Vagina (tissue), 2 donors: Measurements from ENCODE around the gene RPL27A. TPM values are rescaled to one million over a fixed set of nuclear protein-coding genes. Genes with fewer than 3 reads are reported as not detected.

Source experiments
- DNase-seq, 2 donors: peaks; one replicate each; pipeline ENCODE4 v3.0.0-alpha.2; 2017; ENCODE audit errors: extremely low spot score in 2 of 2
- H3K27ac ChIP-seq: fragments of 200-600 bp; sonication (generic); one replicate; pipeline ENCODE4 v1.5.1; 2019
- H3K27me3 ChIP-seq: fragments of 200-600 bp; sonication (generic); one replicate; pipeline ENCODE4 v1.5.1; 2019
- H3K36me3 ChIP-seq, 2 donors: fragments of 200-600 bp; sonication (generic); one replicate each; pipeline ENCODE4 v1.5.1; 2017 to 2019
- H3K4me1 ChIP-seq: fragments of 200-600 bp; sonication (generic); one replicate; pipeline ENCODE4 v1.5.1; 2019
- H3K4me3 ChIP-seq, 2 donors: fragments of 200-600 bp; sonication (generic); 1 replicate in 1 of 2; 2 replicates in 1 of 2; pipeline ENCODE4 v1.5.1; 2016 to 2019
- H3K9me3 ChIP-seq: fragments of 200-600 bp; sonication (generic); one replicate; pipeline ENCODE4 v1.5.1; 2019
- POLR2A ChIP-seq, 2 donors: fragments of 450-650 bp; IDR thresholded peaks; one replicate each; pipeline ENCODE4 v1.6.1; 2017; ENCODE audit warnings: antibody characterized with exemption in 2 of 2, mild to moderate bottlenecking in 2 of 2, moderate library complexity in 2 of 2
- POLR2AphosphoS5 ChIP-seq, 2 donors: sonication (generic); formaldehyde crosslinking; IDR thresholded peaks; one replicate each; pipeline ENCODE4 v1.9.0; 2017; ENCODE audit warnings: antibody characterized with exemption in 2 of 2, mild to moderate bottlenecking in 2 of 2, low read depth in 1 of 2; ENCODE audit not compliant: insufficient read depth in 1 of 2
- intact Hi-C: fragments of 100-400 bp; cut with DNase I; formaldehyde crosslinking; loops from one replicate; pipeline ENCODE4 v1.15.1; 2023
- total RNA-seq: library from RNA; depleted of rRNA; stranded (reverse); fragments of >200 nt; gene quantifications from one replicate; pipeline ENCODE4 v1.2.3, GENCODE V29; 2016
- TF ChIP-seq, protein P1 (sequence below), 3 experiments: fragments of 450-650 bp in 2 of 3; fragments of 200-600 bp in 1 of 3; sonication (generic) in 1 of 3; IDR thresholded peaks; one replicate each; pipeline ENCODE4 v1.5.1; 2017 to 2019; ENCODE audit warnings: antibody characterized with exemption in 3 of 3, mild to moderate bottlenecking in 2 of 3, moderate library complexity in 2 of 3

Gene RPL27A
- total RNA-seq = 1,279 TPM

DNA sequence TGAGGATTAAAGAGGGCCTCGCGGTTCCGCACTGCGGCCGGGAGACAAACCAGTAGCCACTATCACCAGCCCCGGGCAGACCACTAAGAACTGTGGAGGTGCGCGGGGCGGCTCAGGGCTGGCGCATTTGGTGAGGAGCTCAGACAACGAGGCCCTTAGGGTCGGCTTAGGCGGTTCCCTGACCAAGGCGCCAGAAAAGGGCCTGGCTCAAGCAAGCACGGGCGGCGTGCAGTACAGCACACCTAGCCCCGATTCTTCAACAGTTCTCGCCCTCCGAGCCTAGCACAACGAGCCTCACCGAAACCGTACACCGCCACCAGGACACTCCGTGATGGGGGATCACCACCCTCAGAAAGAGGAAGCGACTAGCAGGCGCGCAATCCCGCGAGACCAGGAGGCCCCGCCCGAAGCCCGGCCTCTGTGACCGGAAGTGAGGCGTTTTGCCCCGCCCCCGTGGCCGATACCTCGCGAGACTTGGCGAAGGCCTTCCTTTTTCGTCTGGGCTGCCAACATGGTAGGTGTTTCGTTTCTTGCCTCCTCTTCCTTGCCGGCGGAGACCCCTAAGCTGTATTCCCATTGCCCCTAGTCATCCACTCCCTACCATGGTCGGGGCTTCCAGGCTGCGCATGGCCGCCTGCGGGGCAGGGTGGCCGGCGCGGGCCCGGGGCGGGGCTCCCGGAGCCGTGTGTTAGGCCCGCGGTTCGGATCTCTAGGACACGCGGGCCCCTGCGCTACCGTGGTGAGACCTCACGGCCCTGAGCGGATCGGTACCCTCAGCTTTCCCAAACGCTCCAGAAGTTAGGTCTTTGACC lies at the start of gene RPL27A, which contains the start of gene TRIM66:
Gene RPL27A (plus strand): TSS at position 490 of the 812 bp plus-strand sequence. CDS start 22 bp downstream, at position 512.
Gene TRIM66 (minus strand): TSS at position 363 of the 812 bp plus-strand sequence. CDS start 10,391 bp downstream, outside the sequence.
- peaks cover 0 to 38% of the 10 kb centered on the region in 2 donors for H3K36me3 ChIP-seq
- intact Hi-C loops = loop anchor here (10.0 kb wide), 1 partner anchor 282 kb away; the partner anchor contains the start of gene TMEM9B
- H3K4me1 ChIP-seq = peaks cover 33% of the 10 kb centered on the region

DNA sequence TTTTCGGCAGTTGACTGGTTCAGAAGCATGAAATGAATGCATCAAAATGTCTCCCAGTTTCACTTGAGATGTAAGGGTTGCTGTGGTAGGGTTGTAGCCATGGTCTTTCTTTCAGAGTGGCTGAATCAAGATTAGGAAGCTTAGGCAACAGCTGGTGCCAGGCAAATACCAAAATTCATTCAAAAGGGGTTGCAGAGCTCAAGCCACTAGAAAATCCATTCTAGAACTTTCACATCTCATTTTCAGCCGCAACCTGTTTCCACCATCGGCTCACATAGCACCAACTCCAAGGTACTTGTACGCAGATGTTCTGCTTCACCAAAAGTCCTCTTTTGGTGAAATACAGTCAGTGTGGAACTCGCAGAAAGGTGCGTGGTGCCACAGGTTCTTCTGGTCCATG lies 48.1 kb upstream of the RPL27A start:
- Histone ChIP-seq H3K4me1 (no peaks in the 10 kb centered on the region), H3K36me3 (peaks cover 0 to 21% of the 10 kb centered on the region in 2 donors), H3K27me3 (no peaks in the 10 kb centered on the region), H3K9me3 (no peaks in the 10 kb centered on the region), H3K4me3 (no peak overlapping the region), H3K27ac (no peak overlapping the region)
- TF ChIP-seq POLR2A (IDR thresholded peaks at IDR 0.05) (no peak), POLR2AphosphoS5 (IDR thresholded peaks at IDR 0.05; ENCODE audit: insufficient read depth in 1 of 2, low read depth in 1 of 2) (no peak)
- TF ChIP-seq, protein P1, sequence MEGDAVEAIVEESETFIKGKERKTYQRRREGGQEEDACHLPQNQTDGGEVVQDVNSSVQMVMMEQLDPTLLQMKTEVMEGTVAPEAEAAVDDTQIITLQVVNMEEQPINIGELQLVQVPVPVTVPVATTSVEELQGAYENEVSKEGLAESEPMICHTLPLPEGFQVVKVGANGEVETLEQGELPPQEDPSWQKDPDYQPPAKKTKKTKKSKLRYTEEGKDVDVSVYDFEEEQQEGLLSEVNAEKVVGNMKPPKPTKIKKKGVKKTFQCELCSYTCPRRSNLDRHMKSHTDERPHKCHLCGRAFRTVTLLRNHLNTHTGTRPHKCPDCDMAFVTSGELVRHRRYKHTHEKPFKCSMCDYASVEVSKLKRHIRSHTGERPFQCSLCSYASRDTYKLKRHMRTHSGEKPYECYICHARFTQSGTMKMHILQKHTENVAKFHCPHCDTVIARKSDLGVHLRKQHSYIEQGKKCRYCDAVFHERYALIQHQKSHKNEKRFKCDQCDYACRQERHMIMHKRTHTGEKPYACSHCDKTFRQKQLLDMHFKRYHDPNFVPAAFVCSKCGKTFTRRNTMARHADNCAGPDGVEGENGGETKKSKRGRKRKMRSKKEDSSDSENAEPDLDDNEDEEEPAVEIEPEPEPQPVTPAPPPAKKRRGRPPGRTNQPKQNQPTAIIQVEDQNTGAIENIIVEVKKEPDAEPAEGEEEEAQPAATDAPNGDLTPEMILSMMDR (IDR thresholded peaks at IDR 0.05) = no peak
- DNase-seq = no peak
- intact Hi-C loops = no loop called here

More for the DNA sequence above, at the start of gene RPL27A, which contains the start of gene TRIM66:
- Histone ChIP-seq H3K27ac (peak within 1 kb of the TSS; percentile 97), H3K9me3 (no peaks in the 10 kb centered on the region), H3K4me3 (peak within 1 kb of the TSS; percentile 70 to 90), H3K27me3 (no peaks in the 10 kb centered on the region)
- TF ChIP-seq POLR2AphosphoS5 (IDR thresholded peaks at IDR 0.05; ENCODE audit: insufficient read depth in 1 of 2, low read depth in 1 of 2) (peak; percentile 93 to 100), POLR2A (IDR thresholded peaks at IDR 0.05) (peak in 1 of 2 donors; percentile 99)
- TF ChIP-seq, protein P1 (IDR thresholded peaks at IDR 0.05) = peak in 1 of 3 experiments; percentile 16
- DNase-seq = peak; percentile 97

DNA sequence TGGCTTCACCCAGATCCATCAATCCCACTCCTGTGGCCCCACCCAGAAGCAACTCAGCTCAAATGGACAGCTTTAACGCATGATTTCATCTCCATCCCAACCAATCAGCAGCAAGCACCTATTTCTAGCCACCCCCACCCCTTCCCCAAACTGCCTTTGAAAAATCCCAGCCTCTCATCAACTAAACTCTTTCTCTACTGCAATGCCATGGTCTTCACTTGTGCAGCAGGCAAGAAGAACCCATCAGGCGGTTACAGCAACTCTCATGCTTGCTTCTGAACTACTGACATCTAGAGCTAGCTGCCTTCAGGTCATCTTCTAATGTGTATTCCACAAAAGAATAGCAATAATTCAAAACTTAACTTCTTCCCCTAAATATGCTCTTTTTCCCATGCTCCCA lies 46.5 kb upstream of the RPL27A start:
- Histone ChIP-seq H3K36me3 (peaks cover 0 to 27% of the 10 kb centered on the region in 2 donors), H3K4me3 (no peak overlapping the region), H3K9me3 (no peaks in the 10 kb centered on the region), H3K4me1 (no peaks in the 10 kb centered on the region), H3K27ac (no peak overlapping the region), H3K27me3 (no peaks in the 10 kb centered on the region)
- intact Hi-C loops = no loop called here
- TF ChIP-seq POLR2AphosphoS5 (IDR thresholded peaks at IDR 0.05; ENCODE audit: insufficient read depth in 1 of 2, low read depth in 1 of 2) (no peak), POLR2A (IDR thresholded peaks at IDR 0.05) (no peak)
- TF ChIP-seq, protein P1 (IDR thresholded peaks at IDR 0.05) = no peak
- no peak for DNase-seq

DNA sequence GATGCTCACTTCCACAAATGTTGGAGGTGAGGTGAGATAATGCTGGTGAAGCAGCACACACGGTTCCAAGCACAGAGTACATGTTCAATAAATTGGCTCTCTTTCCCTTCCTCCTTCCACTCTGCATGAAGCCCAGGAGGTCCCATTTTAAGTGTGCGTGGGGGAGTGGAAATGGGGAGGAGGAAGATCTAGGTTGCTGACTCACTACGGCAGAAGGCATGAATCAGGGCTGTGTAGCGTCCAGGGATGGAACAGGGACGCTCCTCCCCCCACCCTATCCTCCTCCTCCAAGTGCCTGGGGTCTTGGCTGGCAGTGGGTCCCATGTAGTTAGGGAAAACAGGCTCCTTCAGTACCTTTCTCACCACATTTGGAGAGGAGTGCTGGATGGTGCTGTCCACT lies 44.3 kb upstream of the RPL27A start:
- intact Hi-C loops = no loop called here
- no peaks in the 10 kb centered on the region for H3K9me3 ChIP-seq
- no peak overlapping the region for H3K27ac ChIP-seq
- no peak overlapping the region for H3K4me3 ChIP-seq
- H3K36me3 ChIP-seq = peaks cover 0 to 32% of the 10 kb centered on the region in 2 donors
- DNase-seq = no peak
- no peaks in the 10 kb centered on the region for H3K4me1 ChIP-seq
- TF ChIP-seq POLR2A (IDR thresholded peaks at IDR 0.05) (no peak), POLR2AphosphoS5 (IDR thresholded peaks at IDR 0.05; ENCODE audit: insufficient read depth in 1 of 2, low read depth in 1 of 2) (no peak)
- TF ChIP-seq, protein P1 (IDR thresholded peaks at IDR 0.05) = no peak
- H3K27me3 ChIP-seq = no peaks in the 10 kb centered on the region

DNA sequence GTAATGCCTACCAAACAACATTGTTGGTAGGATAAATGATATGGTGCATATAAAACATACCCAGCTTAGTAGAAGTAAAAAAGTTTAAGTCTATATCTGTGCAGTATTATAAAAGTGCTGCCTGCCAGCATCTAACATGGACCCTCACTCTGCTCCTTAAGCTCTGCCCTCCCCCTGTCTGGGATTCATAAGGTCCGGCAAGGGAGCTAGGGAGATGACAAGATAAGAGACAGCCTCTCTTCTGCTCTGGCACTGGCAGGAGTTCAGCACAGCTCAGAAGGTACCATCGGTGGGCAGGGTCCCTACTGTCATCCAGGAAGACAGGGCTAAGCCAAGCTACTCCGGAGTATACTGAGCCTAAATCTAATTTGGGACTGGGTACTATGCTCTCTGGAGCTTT lies 42.9 kb upstream of the RPL27A start:
- Histone ChIP-seq H3K27ac (no peak overlapping the region), H3K4me3 (no peak overlapping the region), H3K4me1 (no peaks in the 10 kb centered on the region), H3K9me3 (no peaks in the 10 kb centered on the region), H3K36me3 (peaks cover 0 to 32% of the 10 kb centered on the region in 2 donors), H3K27me3 (no peaks in the 10 kb centered on the region)
- no peak for DNase-seq
- no peak for TF ChIP-seq POLR2AphosphoS5 (IDR thresholded peaks at IDR 0.05; ENCODE audit: insufficient read depth in 1 of 2, low read depth in 1 of 2)
- TF ChIP-seq, protein P1 (IDR thresholded peaks at IDR 0.05) = no peak
- intact Hi-C loops = no loop called here
